ENCODE results near the gene ZNF892.
A peak's percentile ranks its signal among the peaks of the same experiment; 100 is the strongest.

The ZNF892 gene

DNA sequence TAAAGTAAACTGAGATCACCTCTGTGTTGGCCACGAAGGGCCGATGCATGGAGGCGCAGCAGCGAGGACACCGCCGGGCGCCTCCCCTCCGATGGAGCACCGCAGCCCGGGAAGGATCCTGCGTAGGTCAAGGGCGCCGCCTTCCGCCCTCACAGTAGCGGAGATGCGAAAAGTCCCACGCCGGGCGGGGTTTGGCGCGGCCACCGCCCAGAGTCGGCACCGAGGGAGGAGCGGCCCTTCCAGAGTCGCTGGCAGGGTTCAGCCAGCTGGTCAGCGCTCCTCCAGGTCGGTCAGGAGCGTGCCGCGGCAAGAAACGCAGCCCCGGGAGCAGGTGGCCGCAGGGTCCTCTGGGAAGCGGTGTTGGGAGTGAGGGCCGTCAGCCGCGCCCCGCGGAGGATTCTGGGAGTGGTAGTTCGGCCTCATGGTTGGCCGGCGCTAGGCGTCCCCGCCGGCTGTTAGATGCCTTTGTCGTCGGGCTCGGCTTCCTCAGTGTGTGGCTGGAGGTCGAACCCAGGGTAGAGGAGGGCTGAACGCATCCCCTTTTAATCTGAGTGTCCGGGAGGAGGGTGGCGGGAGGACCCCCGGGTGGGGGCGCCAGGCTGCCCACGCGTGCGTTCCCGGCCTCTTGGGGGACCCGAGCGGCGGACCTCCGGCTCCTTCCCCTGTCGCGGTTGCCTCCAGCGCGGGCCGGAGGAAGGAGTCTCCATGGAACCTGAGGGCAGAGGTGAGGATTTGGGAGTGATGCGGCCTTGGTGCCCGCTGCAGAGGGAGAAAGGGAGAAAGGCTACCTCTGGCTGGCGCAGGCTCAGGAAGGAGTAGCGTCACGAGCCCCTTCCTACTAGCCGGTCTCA is at the start of gene ZNF892:
TSS of gene ZNF892 (plus strand) at position 411 of the 851 bp plus-strand sequence. CDS start at position 706, 295 bp downstream.
- H3K9ac ChIP-seq (ENCODE audit: low read length in 5 of 5): peak within 1 kb of the TSS in 4 of 5 donors; percentile 77 to 89 (median 88)
- H3K9me3 ChIP-seq (ENCODE audit: control insufficient read depth in 5 of 5, low read length in 5 of 5): peaks cover 10 to 27% (median 18%) of the 10 kb centered on the region in 5 donors

DNA sequence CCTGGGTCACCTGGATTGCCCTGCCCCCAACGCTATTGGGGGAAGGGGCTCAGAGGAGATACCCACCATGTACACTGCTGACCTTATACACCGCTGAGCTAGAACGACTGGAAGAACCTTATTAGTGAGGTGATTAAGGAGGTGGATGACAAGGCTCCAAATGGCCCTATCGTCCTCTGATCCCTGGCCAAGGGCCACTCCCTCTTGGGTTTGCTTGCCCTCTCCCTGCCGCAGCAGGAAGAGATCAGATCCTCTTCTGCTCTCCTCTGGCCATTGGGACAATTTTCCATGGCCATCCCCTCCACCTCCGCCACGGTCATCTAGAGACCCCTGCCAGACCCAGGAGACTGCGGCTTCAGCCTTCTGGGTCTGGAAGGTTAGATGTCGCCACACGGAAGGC is 48.9 kb upstream of the ZNF892 start:
- H3K4me1 ChIP-seq (ENCODE audit: control insufficient read depth in 5 of 5, insufficient read depth in 5 of 5, low read length in 5 of 5): peaks cover 2 to 22% (median 19%) of the 10 kb centered on the region in 5 donors

More for the DNA sequence above, at the start of gene ZNF892:
- peaks cover 0 to 21% (median 15%) of the 10 kb centered on the region in 5 donors for H3K4me1 ChIP-seq (ENCODE audit: control insufficient read depth in 5 of 5, insufficient read depth in 5 of 5, low read length in 5 of 5)
- peaks cover 15 to 21% (median 17%) of the 10 kb centered on the region in 5 donors for H3K36me3 ChIP-seq (ENCODE audit: control insufficient read depth in 5 of 5, insufficient read depth in 5 of 5, low read length in 5 of 5)
- H3K4me3 ChIP-seq (ENCODE audit: low read depth in 1 of 5, low read length in 5 of 5): peak within 1 kb of the TSS; percentile 85 to 95 (median 88)
- peak within 1 kb of the TSS; percentile 48 for H3K27ac ChIP-seq (ENCODE audit: low read depth, low read length)
- no peaks in the 10 kb centered on the region for H3K27me3 ChIP-seq (ENCODE audit: control insufficient read depth in 5 of 5, insufficient read depth in 4 of 5, low read length in 5 of 5)

DNA sequence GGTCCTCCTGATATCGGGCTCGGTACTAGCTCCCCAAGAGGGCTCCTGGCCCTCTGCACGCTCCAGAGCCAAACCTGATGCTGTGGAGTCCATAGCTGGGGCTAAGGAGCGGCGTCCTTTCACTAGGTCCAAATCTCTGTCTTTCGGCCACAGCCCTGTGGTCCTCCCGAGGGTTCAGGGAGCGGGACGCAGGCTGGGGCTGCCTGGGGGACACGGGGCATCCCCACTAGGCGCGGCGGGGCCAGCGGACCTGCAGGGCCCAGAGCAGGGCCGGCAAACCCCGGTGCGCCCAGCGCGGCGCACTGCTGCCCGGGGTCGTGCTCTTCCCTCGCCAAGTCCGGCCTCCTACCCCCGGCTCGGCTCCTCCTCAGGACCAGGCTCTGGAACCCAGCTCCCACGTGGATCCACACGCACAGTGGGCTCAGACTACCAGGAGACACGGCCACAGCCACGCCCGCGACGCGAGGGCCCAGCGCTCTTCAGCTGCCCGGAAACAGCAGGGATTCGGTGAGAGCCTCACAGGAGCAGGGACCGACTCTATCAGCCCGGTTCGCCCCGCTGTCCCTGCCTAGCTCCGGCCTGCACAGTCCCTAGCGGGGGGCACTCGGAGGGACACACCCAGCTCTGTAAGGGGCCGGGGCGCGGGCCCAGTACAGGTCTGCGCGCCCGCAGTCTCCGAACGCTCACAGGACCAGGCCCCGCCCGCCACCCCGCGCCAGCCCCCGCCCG is 48.3 kb upstream of the ZNF892 start:
- Histone ChIP-seq H3K4me1 (ENCODE audit: control insufficient read depth in 5 of 5, insufficient read depth in 5 of 5, low read length in 5 of 5) (peaks cover 2 to 25% (median 19%) of the 10 kb centered on the region in 5 donors), H3K9ac (ENCODE audit: low read length in 5 of 5) (peak overlapping the region; percentile 64 to 89 (median 75)), H3K27ac (ENCODE audit: low read depth, low read length) (no peak overlapping the region), H3K27me3 (ENCODE audit: control insufficient read depth in 5 of 5, insufficient read depth in 4 of 5, low read length in 5 of 5) (no peaks in the 10 kb centered on the region), H3K9me3 (ENCODE audit: control insufficient read depth in 5 of 5, low read length in 5 of 5) (peaks cover 1 to 14% (median 9%) of the 10 kb centered on the region in 5 donors), H3K4me3 (ENCODE audit: low read depth in 1 of 5, low read length in 5 of 5) (peak overlapping the region; percentile 74 to 93 (median 87)), H3K36me3 (ENCODE audit: control insufficient read depth in 5 of 5, insufficient read depth in 5 of 5, low read length in 5 of 5) (peaks cover 14 to 30% (median 28%) of the 10 kb centered on the region in 5 donors)

More for the DNA sequence above, 48.9 kb upstream of the ZNF892 start:
- Histone ChIP-seq H3K9ac (ENCODE audit: low read length in 5 of 5) (peak overlapping the region in 4 of 5 donors; percentile 71 to 89 (median 78)), H3K27me3 (ENCODE audit: control insufficient read depth in 5 of 5, insufficient read depth in 4 of 5, low read length in 5 of 5) (no peaks in the 10 kb centered on the region), H3K4me3 (ENCODE audit: low read depth in 1 of 5, low read length in 5 of 5) (peak overlapping the region; percentile 74 to 93 (median 87)), H3K36me3 (ENCODE audit: control insufficient read depth in 5 of 5, insufficient read depth in 5 of 5, low read length in 5 of 5) (peaks cover 17 to 34% (median 30%) of the 10 kb centered on the region in 5 donors), H3K9me3 (ENCODE audit: control insufficient read depth in 5 of 5, low read length in 5 of 5) (peaks cover 2 to 16% (median 11%) of the 10 kb centered on the region in 5 donors), H3K27ac (ENCODE audit: low read depth, low read length) (no peak overlapping the region)

DNA sequence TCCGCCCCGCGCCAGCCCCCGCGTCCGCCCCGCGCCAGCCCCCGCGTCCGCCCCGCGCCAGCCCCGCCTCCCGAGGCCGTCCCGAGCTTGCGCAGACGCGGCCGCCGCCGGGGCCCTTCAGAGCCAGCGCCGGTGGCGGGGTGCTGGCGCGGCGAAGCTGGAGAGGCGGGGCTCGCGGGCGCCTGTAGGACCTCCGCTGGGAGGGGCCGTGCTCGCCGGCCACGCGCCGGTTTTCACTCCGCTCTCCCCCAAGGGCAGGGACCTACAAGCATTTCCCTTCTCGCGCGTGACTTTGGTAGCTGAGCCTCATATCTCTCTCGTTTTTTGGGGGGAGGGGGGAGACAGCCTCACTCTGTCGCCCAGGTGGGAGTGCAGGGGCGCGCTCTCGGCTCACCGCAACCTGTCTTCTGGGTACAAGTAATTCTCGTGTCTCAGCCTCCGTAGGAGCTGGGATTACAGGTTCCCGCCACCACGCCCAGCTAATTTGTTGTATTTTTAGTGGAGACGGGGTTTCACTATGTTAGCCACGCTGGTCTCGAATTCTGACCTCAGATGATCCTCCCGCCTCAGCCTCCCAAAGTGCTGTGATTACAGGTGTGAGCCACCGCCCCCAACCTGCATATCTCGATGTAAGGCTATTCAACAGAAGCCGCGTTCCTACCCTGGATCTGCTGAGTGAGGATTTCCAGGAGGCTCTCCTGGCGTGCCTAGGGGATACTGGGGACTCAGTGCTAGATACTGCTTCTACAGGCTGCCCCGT is 47.5 kb upstream of the ZNF892 start, which contains the start of gene ZNF514:
TSS of gene ZNF514 (minus strand) at position 159 of the 760 bp plus-strand sequence. CDS start 6,595 bp downstream, outside the sequence.
- H3K36me3 ChIP-seq (ENCODE audit: control insufficient read depth in 5 of 5, insufficient read depth in 5 of 5, low read length in 5 of 5): peaks cover 6 to 22% (median 22%) of the 10 kb centered on the region in 5 donors
- H3K4me1 ChIP-seq (ENCODE audit: control insufficient read depth in 5 of 5, insufficient read depth in 5 of 5, low read length in 5 of 5): peaks cover 2 to 33% (median 27%) of the 10 kb centered on the region in 5 donors
- H3K4me3 ChIP-seq (ENCODE audit: low read depth in 1 of 5, low read length in 5 of 5): peak within 1 kb of the TSS; percentile 74 to 93 (median 87)
- H3K27ac ChIP-seq (ENCODE audit: low read depth, low read length): peak within 1 kb of the TSS; percentile 64
- H3K9me3 ChIP-seq (ENCODE audit: control insufficient read depth in 5 of 5, low read length in 5 of 5): peaks cover 0 to 10% (median 4%) of the 10 kb centered on the region in 5 donors
- no peaks in the 10 kb centered on the region for H3K27me3 ChIP-seq (ENCODE audit: control insufficient read depth in 5 of 5, insufficient read depth in 4 of 5, low read length in 5 of 5)
- peak within 1 kb of the TSS; percentile 72 to 89 (median 81) for H3K9ac ChIP-seq (ENCODE audit: low read length in 5 of 5)

DNA sequence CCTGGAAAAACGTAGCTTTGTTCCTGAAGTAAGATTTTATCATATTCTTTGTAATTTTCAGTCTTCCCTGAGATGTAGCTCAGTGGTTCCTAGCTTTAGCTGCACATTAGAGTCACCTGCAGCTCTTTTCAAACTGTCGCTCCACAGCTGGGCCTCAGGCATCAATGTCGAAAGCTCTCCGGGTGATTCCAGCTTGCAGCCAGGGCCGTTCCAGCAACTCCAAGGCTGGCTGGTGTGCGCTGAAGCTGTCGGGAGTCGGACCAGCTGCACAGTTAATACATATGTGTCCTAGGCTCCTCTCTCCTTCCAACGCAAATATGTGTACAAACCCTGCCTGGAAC is 42.3 kb upstream of the ZNF892 start:
- peak overlapping the region; percentile 97 for H3K27ac ChIP-seq (ENCODE audit: low read depth, low read length)
- H3K36me3 ChIP-seq (ENCODE audit: control insufficient read depth in 5 of 5, insufficient read depth in 5 of 5, low read length in 5 of 5): no peaks in the 10 kb centered on the region
- no peaks in the 10 kb centered on the region for H3K9me3 ChIP-seq (ENCODE audit: control insufficient read depth in 5 of 5, low read length in 5 of 5)
- peaks cover 7 to 28% (median 27%) of the 10 kb centered on the region in 5 donors for H3K4me1 ChIP-seq (ENCODE audit: control insufficient read depth in 5 of 5, insufficient read depth in 5 of 5, low read length in 5 of 5)
- no peaks in the 10 kb centered on the region for H3K27me3 ChIP-seq (ENCODE audit: control insufficient read depth in 5 of 5, insufficient read depth in 4 of 5, low read length in 5 of 5)
- H3K4me3 ChIP-seq (ENCODE audit: low read depth in 1 of 5, low read length in 5 of 5): peak overlapping the region; percentile 87 to 100 (median 97)
- peak overlapping the region; percentile 89 to 100 (median 96) for H3K9ac ChIP-seq (ENCODE audit: low read length in 5 of 5)

DNA sequence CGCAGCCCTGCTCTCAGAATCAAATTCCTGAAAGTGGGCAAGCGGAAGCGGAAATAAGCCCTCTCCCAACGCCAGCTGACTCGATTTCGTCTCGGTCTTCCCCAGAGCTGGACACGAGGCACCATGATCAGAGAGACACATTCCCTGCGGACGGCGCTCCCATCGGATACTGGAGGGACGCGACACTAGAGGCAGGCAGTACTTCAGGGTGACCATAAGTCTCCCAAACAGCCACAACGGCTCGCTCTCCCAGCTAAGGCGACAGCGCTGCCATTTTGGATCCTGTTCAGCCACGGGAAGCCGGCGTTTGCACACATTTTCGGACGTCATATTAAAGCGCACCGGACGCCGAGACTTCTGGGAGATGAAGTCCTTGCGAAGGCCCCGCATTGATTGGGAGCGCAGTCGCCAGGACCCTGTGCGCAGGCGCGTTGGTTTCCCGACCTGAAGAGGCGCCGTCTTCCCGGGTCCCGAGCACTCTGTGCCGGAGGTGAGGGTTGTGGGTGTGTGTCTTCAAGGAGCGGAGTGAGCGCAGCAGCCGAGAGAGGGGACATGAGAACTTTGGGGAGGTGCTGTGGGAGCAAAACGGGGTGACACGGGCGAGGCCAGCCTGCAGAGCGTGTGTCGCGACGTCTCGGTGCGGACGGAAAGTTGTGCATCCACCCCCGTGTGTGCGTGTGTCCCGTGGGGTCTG is 41.8 kb upstream of the ZNF892 start, which contains the start of gene ZNF2:
TSS of gene ZNF2 (plus strand) at position 439 of the 694 bp plus-strand sequence. CDS start 10,418 bp downstream, outside the sequence.
- Histone ChIP-seq H3K27me3 (ENCODE audit: control insufficient read depth in 5 of 5, insufficient read depth in 4 of 5, low read length in 5 of 5) (no peaks in the 10 kb centered on the region), H3K4me1 (ENCODE audit: control insufficient read depth in 5 of 5, insufficient read depth in 5 of 5, low read length in 5 of 5) (peaks cover 7 to 25% (median 24%) of the 10 kb centered on the region in 5 donors), H3K4me3 (ENCODE audit: low read depth in 1 of 5, low read length in 5 of 5) (peak within 1 kb of the TSS; percentile 87 to 100 (median 97)), H3K9me3 (ENCODE audit: control insufficient read depth in 5 of 5, low read length in 5 of 5) (no peaks in the 10 kb centered on the region), H3K36me3 (ENCODE audit: control insufficient read depth in 5 of 5, insufficient read depth in 5 of 5, low read length in 5 of 5) (no peaks in the 10 kb centered on the region), H3K9ac (ENCODE audit: low read length in 5 of 5) (peak within 1 kb of the TSS; percentile 89 to 100 (median 96)), H3K27ac (ENCODE audit: low read depth, low read length) (peak within 1 kb of the TSS; percentile 97)

DNA sequence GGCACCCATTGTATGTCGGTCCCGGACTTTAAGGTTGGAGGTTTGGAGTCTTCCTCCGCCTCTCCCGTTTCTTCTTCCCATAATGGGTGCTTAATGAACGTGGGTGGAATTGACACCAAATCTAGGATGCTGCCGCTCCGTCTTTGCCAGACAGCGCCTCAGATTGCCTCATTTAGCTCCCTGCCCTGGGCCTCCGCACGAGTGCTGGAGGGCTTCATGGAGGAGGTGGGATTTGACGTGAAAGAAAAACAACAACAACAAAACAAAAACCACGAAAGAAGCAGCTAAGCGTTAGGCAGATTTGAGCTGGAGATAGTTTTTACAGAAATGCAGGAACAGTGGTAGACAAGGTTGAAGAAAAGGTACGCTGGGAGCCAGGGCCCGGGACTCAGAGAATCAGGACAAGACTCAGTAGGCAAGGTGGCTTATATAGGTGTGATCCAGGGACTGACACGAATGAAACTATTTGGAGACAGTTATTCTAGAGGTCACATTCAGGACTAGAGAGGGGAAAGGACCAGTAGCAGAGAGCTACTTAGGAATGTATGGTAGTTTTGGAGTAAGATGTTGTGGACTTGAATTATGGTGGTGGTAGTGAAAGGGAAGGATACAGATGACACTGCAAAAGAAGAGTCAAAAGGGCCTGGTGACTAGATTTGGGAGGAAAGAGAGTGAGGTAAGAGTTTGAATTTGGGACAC is 41.1 kb upstream of the ZNF892 start:
- H3K27ac ChIP-seq (ENCODE audit: low read depth, low read length): peak overlapping the region; percentile 97
- peak overlapping the region; percentile 87 to 100 (median 97) for H3K4me3 ChIP-seq (ENCODE audit: low read depth in 1 of 5, low read length in 5 of 5)
- H3K4me1 ChIP-seq (ENCODE audit: control insufficient read depth in 5 of 5, insufficient read depth in 5 of 5, low read length in 5 of 5): peaks cover 7 to 25% (median 24%) of the 10 kb centered on the region in 5 donors
- H3K9ac ChIP-seq (ENCODE audit: low read length in 5 of 5): peak overlapping the region; percentile 82 to 100 (median 92)
- no peaks in the 10 kb centered on the region for H3K9me3 ChIP-seq (ENCODE audit: control insufficient read depth in 5 of 5, low read length in 5 of 5)
- H3K36me3 ChIP-seq (ENCODE audit: control insufficient read depth in 5 of 5, insufficient read depth in 5 of 5, low read length in 5 of 5): no peaks in the 10 kb centered on the region
- no peaks in the 10 kb centered on the region for H3K27me3 ChIP-seq (ENCODE audit: control insufficient read depth in 5 of 5, insufficient read depth in 4 of 5, low read length in 5 of 5)

DNA sequence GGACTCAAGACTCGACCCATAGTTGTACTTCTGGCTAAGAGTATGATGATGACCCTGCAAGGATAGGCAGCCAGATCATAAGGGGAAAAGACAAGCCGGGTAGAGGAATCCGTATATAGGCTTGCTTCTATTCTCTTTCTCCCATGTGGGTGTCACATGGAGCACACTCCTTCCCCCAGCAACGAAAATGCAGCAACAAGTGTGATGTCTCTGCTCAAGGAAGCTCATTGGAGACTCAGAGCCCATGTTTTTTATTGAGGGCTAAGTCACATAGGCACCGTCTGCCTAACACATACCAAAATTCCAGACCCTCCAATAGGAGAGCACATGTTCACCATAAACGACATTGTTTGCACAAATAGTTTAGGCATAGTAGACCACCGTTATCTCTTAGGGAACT is 35.4 kb upstream of the ZNF892 start:
- H3K27ac ChIP-seq (ENCODE audit: low read depth, low read length): no peak overlapping the region
- H3K4me3 ChIP-seq (ENCODE audit: low read depth in 1 of 5, low read length in 5 of 5): no peak overlapping the region
- no peak overlapping the region for H3K9ac ChIP-seq (ENCODE audit: low read length in 5 of 5)
- peaks cover 0 to under 1% (median 0%) of the 10 kb centered on the region in 5 donors for H3K4me1 ChIP-seq (ENCODE audit: control insufficient read depth in 5 of 5, insufficient read depth in 5 of 5, low read length in 5 of 5)
- no peaks in the 10 kb centered on the region for H3K27me3 ChIP-seq (ENCODE audit: control insufficient read depth in 5 of 5, insufficient read depth in 4 of 5, low read length in 5 of 5)
- no peaks in the 10 kb centered on the region for H3K9me3 ChIP-seq (ENCODE audit: control insufficient read depth in 5 of 5, low read length in 5 of 5)
- H3K36me3 ChIP-seq (ENCODE audit: control insufficient read depth in 5 of 5, insufficient read depth in 5 of 5, low read length in 5 of 5): peaks cover 0 to 8% (median 4%) of the 10 kb centered on the region in 5 donors
